Right hindlimb (tissue), 1 donor: ENCODE data around the gene TNFSF8.

Source experiments
- DNase-seq: peaks from one replicate; pipeline ENCODE4 v3.0.0-alpha.2; 2018

The TNFSF8 gene

DNA sequence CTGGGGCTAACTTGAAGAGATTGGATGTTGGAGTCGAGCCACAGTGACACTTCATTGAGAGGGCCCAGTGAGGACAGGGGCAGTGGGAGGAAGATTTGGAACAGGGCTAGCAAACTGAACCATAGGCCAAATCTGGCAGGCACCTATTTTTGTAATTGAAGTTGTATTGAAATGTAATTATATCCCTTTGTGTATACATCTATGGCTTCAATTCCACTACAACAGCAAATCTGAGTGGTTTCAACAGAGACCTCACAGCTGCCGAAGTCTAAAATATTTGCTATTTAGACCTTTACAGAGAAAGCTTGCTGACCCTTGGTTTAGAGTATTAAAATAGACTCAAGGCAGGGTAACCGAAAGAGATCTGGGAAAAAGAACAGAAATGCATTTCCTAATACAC is 4.7 kb upstream of the TNFSF8 start:
- DNase-seq = peak; percentile 50

DNA sequence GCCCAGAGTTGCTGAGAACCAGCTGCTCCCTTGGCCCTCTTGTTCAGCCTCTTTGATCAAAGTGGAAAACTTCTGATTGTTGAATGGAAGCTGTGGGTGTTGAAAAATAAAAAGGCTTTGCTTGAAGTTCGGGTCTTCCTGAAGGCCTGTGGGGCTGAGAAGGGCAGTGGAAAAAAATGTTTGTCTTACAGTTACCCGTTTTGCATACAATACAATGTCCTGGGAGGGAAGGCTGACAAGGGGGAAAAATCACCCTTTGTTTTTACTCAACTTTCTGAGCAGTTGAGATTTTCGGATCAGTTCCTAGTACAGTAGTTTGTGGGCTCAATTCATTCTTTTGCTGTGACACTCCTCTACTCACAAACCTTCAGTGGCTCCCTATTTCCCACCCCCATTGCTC is 2.1 kb upstream of the TNFSF8 start:
- no peak for DNase-seq

DNA sequence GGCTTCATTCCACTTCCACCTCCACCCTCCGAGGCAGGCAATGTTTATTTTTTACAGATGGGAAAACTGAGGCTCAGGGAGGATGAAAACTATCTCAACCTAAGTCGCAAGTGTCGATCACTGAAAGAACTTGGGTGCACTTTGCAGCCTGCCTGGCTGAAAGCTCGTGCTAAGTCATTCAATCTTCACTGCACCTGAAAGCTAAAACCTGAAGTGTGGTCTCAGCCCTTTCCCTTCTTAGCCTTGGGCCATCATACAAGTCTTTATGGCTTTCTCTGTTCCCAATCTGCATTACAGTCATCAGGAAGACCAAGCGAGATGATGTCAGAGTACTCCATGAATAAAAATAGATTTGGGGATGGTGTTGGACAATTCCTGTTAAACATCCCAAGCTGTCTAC is 1.0 kb upstream of the TNFSF8 start:
- DNase-seq = no peak

DNA sequence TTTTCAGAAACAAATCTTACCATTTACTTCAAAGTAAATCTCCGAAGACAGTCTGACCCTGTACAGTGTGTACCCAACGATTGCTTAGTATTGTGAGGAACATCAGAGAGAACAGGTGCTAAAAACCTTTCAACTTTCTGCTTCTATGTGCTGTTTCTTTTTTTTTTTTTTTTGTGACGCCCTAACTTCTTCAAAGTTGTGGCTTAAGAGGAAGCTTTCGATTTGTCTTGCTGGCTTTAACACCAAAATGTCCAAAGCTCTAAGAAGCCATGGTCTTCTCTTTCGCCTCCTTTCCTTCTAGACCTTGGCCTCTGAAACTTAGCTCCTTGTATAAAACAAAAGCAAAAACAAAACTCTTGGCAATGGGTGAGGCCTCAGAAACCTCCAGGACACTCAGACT is 1.2 kb downstream of the TNFSF8 start:
- DNase-seq = no peak

DNA sequence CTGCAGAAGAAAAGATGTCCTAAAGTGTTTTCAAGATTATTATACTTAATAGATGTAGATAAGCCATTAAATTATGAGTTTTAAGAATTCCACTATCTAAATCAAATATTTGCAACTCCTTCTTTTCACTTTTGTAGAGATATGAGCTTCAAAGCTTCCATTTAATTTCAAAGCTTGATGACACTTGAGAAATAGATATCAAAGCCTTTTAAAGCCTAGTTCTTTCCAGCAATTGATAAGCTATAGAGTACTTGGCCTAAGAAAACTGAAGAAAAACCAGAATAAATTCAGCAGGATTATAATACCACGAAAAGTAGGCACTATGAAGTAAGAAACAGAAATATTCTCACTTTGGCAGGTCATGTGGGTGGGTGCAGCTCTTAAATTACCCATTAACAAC is 1.7 kb downstream of the TNFSF8 start:
- DNase-seq = no peak

DNA sequence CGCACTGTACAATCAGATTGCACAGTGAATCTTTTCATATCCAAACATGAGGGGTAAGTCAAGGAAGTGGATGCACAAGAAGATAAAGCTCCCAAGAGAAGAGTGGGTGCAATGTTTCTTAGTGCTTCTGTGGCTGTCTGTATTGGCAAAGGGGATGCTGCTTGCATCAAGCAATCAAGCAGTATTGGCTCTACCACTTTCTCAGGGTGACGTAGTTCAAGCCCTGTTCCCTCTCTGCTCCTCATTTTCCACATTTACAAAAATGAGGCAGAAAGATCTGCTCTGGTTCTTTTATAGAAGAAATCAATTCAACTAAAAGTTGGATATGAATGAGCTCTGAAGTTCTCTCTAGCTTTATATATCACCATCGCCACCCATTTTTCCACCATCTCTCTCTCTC is 2.3 kb downstream of the TNFSF8 start:
- no peak for DNase-seq

DNA sequence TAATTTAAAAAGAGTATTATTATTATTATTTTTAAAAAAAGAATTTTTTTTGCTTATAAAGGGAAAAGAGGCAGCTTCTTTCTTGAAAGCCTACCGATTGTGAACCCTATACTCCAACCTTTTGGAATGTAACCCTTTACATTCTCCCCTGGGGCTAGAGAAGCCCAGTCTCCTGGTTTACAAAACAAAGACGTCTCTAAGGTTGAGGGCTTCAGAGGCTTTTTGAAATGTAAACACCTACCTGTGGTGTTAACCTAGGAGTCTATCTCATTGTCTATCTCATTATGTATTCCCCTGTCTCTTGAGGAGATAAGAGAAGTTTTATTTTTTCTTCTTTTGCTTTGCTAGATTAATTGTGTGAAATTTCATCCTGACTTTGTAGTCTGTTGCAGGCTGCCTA is 4.7 kb downstream of the TNFSF8 start:
- no peak for DNase-seq

DNA sequence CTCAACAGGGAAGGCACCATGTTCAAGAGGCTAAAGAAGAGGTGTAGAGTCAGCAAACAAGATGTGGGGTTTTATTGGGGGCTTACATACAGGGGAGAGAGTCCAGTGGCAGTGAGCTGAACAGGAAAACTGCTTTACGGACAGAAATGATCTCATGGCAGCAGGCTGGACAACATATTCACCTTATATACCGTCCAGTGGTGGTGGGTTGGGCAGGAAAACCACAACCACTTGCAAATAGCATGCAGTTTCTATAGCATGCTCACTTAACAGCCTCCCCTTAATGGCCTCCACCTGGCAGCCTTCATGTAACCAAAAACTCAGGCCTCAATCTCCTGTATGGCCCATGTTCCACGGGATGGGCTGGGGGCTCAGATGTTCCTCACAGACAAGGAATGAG is 5.4 kb downstream of the TNFSF8 start:
- no peak for DNase-seq

DNA sequence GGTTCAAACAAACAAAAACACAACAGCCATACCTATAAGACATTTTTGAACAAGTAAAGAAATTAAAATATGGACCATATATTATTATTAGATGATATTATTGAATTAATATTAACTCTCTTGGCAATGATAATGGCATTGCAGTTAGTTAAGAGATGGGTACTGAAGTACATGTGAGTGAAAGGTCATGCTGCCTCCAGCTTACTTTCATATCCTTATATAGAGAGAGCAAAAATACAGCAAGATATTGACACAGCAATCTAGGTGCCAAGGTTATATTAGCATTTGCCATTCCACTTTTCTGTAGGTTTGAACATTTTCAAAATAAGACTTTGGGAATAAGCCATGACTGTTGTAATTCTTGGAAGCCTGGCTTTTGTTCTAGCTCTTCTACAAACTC is 6.1 kb downstream of the TNFSF8 start:
- DNase-seq = no peak

DNA sequence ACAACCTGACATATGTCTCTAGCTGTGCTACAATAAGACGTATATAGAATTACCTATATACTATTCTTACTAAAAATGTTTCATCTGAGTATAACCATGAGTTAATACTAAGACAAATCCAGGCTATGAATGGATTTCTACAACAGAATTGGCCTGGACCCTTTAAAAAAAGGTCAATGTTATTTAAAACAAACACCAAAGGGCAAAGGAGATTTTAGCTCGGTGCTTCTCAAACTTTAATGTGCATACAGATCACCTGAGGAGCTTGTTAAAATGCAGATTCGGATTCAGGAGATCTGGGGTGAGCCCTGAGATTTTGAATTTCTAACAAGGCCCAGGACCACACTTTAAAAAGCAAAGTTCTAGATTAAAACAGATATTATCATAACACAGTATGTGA is 6.5 kb downstream of the TNFSF8 start:
- DNase-seq = no peak

DNA sequence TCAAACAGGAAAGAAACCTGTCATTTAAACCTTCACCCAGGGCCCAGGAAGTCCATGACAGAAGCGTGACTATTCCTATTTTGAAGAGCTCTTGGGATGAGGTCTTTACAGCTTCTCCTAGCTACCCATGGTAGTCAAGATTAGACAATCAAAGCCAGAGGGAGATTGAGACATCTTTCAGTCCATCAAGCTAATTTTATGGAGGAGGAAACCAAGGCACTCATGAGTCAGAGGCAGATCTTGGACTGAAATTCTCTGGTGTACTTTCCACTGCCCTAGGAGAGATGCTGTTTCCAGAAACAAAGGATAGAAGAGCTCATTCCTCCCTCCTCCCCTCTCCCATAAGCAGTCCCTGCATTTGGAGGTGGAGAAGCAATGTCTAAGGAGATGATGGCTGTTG is 9.2 kb downstream of the TNFSF8 start:
- DNase-seq = no peak

DNA sequence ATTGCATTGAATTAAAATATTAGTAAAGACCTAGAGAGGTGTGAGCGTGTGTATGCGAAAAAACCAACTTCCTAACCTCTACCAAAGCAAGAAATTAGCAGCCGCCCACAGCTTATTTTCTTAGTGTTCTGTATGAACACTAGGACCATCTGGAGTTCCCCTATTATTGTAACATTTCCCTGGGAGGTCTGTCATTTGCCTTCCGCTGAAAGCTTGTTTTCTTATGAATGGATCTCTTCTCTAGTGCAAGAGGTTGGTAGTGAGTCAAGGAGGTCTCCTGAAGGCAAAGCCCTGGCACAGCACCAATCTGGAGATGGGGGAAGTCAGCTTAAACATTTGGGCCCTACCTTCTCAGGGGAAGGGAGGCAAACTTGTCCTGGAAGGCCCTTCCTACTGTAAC is 10.8 kb downstream of the TNFSF8 start:
- DNase-seq = no peak

DNA sequence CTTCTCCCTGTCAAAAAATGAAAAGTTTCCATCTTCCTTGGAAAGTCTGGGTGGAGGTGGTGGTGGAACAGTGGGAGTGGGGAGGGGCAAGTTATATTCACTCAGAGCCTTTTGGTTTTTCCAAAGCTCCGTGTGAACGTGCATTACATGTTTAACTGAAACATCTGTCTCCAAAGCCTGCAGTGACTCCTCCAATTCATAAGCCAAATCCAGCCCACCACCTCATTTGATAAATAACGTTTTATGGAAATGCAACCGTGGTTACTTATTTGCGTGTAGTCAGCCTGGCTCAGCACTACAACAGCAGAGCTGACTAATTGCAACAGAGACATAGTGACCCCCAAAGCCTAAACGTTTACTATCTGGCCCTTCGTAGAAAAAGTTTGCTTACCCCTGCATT is 13.9 kb downstream of the TNFSF8 start:
- no peak for DNase-seq

DNA sequence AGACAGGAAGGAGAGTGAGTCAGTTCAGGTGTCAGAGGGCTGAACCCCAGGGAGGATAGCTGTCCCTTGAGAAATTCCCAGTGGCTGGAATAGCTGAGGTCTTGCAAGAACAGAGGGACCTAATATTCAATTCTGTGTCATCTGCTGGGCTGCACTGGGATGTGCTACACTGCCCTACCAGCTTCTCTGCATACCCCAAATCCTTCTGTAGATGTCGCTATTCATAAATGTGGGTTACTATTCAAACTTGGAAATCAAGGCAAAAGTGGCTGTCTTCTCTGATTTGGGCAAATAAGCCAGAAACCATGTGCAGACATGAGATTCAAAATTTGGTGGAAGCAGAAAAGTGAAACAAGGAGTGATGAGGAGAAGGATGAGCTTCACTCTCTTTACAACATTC is 16.3 kb downstream of the TNFSF8 start:
- no peak for DNase-seq

DNA sequence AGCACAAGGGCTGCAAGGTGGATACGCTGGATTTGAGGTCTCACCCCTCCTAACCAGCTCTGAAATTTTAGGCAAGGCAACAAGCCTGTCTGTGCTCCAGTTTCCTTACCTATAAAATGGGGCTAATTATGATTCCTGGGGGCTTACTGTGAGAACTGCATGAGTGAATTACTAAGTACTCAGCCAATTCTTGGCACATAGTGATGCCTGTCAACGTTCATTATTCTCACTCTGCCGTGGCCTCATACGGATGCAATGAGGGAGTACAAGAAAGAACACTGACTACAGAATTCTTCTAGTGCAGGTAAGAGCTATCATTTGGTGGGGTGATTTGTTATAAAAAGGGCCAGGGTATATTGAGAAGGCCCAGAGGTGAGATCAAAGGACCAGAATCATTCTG is 16.7 kb downstream of the TNFSF8 start:
- DNase-seq = no peak

DNA sequence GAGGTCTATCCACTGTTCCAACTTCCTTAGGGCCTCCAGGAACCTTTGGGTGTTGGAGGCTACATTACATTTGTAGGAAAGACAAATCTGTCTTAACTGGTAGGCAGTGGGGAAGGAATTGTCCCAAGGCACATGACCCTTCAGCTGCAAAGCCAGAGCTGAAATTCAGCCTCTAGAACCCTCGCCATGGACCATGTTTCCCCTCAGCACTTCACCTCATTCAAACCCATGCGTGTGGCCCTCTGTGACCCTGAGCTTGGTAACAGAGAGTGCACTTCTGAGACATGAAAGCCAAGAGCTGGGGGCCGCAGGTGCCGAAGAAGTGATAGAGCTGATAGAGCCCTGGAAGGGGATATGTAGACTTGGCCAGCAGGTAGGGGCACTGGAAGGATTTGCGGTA is 17.2 kb downstream of the TNFSF8 start:
- DNase-seq = no peak

DNA sequence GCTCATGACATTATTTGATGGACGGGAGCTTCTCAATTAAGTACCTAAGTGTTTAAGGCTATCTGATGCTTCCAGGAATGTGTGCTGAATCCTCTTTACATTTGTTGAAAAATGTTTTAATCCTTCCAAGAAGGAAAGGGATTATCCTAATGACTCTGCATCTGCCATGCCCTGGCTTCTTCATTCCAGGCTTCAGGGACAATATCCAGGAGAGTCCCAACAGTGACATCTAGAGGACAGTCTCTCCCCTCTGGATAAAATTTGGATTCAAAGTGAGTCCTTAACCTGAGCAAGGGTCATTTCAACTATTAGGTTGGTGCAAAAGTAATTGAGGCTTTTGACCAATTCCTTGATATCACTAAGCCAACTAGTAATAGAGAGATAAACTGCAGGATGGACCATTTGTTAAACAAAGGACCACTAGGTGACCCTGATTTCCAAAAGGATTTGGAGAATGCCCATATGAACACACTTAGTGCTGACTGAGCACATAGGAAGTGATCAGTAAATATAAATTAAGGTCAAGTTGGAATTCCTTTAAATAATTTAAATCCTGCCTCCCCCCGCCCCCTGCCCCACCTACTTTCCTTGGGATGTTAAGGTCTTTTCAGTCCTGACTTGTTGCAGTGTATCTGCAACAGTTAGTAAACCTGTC is 19.1 kb downstream of the TNFSF8 start:
- DNase-seq = no peak

DNA sequence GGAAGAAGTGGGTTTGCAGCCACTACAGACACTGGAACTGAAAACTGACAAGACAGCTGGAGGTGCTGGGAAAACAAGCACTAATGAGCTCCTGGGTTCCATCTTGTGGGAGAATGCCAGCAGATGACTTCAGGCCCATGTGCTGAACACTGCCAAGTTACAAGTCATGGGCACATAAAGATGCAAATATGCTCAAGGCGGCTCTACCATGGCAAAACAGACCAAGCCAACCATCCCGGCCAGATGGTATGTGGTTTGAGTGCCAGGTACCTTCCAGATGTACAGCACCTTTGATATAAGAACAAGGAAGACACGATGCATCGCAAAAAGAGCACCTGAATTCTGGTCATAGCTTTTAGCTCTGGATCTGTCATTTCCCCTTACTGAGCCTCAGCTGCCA is 19.9 kb downstream of the TNFSF8 start:
- no peak for DNase-seq

DNA sequence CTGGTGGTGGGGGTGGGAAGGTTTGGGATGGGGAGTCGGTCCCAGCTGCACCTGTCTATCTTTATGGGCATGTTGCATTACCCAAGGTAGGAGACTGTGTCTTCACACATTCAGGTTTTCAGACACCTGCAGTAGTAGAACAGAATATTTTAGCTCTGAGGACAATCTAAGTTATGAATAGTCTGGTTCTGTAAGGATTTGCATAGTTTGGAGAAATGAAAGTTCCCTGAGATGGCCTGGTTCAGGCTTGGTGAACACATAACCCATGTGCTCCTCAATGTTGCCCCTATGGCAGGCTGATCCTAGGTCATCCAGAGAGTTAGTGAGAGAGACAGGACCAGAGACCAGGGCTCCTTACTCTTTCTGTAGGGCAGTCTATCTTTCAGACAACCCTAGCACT is 20.7 kb downstream of the TNFSF8 start:
- DNase-seq = no peak

DNA sequence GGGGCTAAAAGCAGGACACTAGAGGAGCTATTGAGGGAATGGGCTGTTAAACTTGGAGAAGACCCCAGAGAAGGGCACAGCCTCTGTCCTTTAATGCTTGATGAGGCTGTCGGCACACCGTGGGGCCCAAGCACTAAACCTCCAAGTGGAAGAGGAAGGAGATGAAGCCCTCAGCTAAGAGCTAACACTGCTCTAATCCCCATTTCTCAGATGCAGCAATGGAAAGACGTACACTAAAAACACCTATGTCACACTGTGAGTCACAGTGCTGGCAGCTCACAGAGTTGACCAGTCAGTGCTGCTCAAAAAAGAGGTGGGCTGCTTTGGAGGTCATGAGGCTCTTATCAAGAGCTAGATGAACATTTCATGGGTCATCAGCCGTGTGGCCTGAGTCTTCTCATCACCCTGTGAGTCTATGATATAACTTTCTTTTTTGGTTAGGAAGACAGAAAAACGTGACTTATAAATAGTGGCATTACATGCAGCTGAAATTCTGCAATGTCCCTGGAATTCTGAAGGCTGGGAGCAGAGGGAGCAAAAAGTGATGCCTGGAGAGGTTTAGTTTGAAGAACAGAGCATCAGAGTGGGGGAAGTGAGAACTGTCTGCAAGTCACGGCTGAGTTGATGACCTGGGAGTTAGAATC is 21.5 kb downstream of the TNFSF8 start:
- no peak for DNase-seq

DNA sequence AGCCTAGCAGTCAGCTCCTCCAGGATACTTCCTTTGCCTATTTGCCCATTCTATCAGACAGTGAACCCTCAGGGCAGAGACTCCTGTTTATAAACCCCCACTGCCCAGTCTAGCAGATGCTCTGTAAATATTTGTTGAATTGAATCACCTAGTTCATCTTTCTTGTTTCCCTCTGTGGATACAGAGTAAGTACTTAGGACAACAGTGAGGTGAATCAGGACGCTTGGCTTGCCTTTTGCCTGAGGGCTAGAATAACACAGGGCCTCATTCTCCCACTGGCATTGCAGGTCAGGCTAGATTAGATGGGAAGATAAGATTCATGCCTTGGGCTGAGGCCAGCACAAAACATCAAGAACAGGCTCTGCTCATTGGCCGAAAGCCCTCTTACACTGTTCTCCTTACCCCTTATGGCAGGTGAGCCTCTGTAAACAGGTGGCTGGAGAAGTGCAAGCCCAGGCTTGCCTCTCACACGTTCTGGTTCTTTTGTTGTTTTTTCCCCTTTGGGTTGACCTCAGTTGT is 22.2 kb downstream of the TNFSF8 start:
- no peak for DNase-seq

DNA sequence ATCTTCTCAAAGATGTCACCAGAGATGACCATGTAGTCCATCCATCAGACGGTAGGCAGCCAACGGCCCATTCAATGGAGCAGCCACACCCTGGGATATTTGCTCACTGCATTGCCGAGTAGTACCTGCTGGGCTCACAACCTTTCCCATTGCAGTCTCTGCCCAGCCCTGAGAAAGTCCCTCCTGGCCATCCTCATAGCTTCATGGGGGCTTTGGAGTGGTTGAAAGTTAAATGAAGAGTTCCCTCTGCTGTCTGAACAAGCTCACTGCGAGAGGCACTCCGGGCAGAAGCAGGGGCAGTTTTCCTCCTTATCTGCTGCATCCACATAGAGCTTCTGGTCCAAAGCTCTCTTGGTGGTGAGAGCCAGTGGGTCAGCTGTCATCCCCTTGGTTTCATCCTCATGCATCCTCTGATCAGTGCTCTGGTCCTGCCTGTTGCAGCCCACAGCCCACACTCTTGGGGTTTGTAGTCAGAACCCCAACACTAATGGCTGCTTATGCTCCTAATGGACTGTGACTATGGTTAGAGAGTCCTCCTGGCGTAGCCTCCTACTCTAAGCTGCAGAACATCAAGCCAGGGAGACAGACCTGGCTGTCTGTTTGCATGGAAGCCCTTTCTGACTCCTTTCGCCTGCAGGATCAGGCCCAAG is 23.3 kb downstream of the TNFSF8 start:
- peak; percentile 46 for DNase-seq

DNA sequence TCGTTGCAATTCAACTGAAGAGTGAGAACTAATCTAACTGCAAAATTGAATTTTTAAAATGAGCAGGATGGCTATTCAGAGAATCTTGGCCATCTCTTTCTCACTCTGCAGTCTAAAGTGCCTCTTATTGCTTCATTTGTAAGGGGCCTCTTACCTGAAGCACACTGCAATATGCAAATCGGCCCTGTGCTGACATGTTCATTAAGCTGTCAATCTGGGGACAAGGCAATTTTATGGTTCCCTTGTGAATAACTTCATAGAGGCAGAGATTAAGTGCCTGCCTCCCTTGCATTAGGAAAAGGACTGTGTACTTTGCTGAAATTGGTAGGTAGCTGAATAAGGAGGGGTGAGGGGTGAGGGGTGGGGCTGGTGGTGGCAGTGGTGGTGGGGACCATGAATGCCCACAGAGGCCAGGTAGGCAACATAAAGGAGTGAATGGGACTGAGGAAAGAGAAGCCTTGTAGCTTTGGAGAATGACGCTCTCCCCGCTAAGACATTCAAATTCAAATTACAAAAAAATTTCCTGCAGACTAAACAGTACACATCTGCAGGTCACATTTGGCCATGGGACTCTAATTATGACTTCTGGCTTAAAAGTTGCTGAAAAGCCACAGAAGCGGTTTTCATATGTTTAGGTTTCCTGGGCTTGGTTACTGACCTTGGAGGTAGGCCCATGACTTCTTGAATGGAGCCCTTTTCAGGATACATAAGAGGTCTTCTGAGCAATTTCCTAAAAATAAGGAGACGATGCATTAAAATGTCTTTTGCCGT is 25.0 kb downstream of the TNFSF8 start:
- DNase-seq = no peak
